Stimulated activated naive CD8-positive, alpha-beta T cell treated with anti-CD3 and anti-CD28 coated beads, Interleukin-15, Interleukin-2, amounts not matched to agents 100 ng/mL and 50 ng/mL, for 24 hours (primary cell): ENCODE results near the gene RAB11B.
A peak's percentile ranks its signal among the peaks of the same experiment; 100 is the strongest.
"Not testable (repeated sequence)": the region's sequence is repeated elsewhere in the genome, so short reads cannot be mapped to it uniquely, and the experiment has no call there.

Experiments used
- H3K27ac Mint-ChIP-seq: one replicate; pipeline ENCODE4 v1.8.0; 2021; ENCODE audit warnings: mild to moderate bottlenecking, mixed read lengths
- H3K27me3 Mint-ChIP-seq: one replicate; pipeline ENCODE4 v1.8.0; 2021; ENCODE audit warnings: mixed read lengths
- H3K36me3 Mint-ChIP-seq: one replicate; pipeline ENCODE4 v1.8.0; 2021; ENCODE audit warnings: low read depth, mixed read lengths
- H3K4me1 Mint-ChIP-seq: one replicate; pipeline ENCODE4 v1.8.0; 2021; ENCODE audit warnings: low read depth, mixed read lengths
- H3K4me3 Mint-ChIP-seq: one replicate; pipeline ENCODE4 v1.8.0; 2021; ENCODE audit warnings: mild to moderate bottlenecking, mixed read lengths
- H3K9me3 Mint-ChIP-seq: one replicate; pipeline ENCODE4 v1.8.0; 2021; ENCODE audit warnings: mixed read lengths

RAB11B gene

DNA sequence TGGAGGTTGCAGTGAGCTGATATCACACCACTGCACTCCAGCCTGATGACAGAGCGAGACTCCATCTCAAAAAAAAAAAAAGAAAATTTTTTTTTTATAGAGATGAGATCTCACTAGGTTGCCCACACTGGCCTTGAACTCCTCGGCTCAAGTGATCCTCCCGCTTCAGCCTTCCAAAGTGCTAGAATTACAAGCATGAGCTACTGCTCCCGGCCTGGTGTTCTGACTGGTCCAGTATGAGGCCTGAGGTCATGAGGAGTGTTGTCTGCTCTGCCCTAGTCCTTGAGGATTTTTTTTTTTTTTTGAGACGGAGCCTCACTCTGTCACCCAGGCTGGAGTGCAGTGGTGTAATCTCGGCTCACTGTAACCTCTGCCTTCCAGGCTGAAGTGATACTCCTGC lies 35.2 kb downstream of the RAB11B start:
- H3K27me3 Mint-ChIP-seq, H3K27ac Mint-ChIP-seq, H3K4me3 Mint-ChIP-seq, H3K36me3 Mint-ChIP-seq, H3K9me3 Mint-ChIP-seq, H3K4me1 Mint-ChIP-seq: not testable (repeated sequence)

DNA sequence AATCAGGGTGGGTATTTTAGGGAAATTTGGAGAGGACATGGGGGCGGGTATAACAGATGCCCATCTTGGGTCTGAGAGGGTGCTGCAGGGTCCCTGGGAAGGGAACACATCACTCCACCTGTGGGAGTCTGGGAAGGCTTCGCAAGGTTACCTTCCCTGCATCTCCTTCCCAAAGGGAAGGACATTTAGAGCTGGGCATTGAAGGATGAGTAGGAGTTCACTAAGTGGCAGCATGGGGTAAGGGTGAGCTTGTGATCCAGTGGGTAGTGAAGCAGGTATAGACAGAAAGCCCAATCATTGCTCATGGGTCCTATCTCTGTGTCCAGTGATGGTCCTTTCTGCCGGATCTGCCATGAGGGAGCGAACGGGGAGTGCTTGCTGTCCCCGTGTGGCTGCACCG lies 36.1 kb downstream of the RAB11B start:
- H3K4me3 Mint-ChIP-seq, result no peak overlapping the region

DNA sequence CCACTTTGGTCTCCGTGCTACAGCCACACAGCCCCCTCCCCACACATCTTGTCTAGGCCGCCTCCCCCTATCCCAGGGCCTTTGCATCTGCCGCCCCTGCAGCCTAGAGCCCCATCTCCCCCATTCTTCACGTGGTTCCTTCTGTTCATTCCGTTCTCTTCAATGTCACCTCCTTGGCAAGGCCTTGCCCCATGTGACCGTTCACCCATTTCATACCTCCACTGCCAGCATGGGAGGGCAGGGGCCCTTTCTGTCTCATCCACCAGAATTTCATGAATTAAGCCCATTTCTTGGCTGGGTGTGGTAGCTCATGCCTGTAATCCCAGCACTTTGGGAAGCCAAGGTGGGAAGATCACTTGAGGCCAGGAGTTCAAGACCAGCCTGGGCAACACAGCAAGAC lies 38.9 kb downstream of the RAB11B start:
- H3K27me3 Mint-ChIP-seq, result no peaks in the 10 kb centered on the region
- no peaks in the 10 kb centered on the region for H3K36me3 Mint-ChIP-seq
- H3K4me1 Mint-ChIP-seq, result no peaks in the 10 kb centered on the region
- H3K27ac Mint-ChIP-seq, result no peak overlapping the region
- no peak overlapping the region for H3K4me3 Mint-ChIP-seq
- H3K9me3 Mint-ChIP-seq, result no peaks in the 10 kb centered on the region

More for the DNA sequence above, 36.1 kb downstream of the RAB11B start:
- no peak overlapping the region for H3K27ac Mint-ChIP-seq
- peaks cover 6% of the 10 kb centered on the region for H3K36me3 Mint-ChIP-seq
- H3K9me3 Mint-ChIP-seq, result no peaks in the 10 kb centered on the region
- H3K4me1 Mint-ChIP-seq, result no peaks in the 10 kb centered on the region
- H3K27me3 Mint-ChIP-seq, result no peaks in the 10 kb centered on the region

DNA sequence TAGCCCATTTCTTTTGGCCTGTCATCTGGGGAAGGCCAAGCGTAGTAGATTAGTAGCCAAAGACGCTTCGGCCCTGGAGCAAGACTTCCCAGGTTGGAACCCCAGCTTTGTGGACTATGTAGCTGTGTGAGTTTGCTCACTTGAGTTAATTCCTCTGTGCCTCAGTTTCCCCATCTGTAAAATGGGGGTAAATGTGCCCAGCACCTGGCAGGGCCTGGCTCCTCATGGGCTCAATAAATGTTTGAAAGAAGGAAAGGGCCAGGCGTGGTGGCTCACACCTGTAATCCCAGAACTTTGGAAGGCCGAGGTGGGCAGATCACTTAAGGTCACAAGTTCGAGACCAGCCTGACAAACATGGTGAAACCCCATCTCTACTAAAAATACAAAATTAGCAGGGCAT lies 39.7 kb downstream of the RAB11B start:
- H3K4me3 Mint-ChIP-seq, result no peak overlapping the region
- H3K4me1 Mint-ChIP-seq, result no peaks in the 10 kb centered on the region
- H3K27me3 Mint-ChIP-seq, result no peaks in the 10 kb centered on the region
- no peaks in the 10 kb centered on the region for H3K9me3 Mint-ChIP-seq
- no peak overlapping the region for H3K27ac Mint-ChIP-seq
- no peaks in the 10 kb centered on the region for H3K36me3 Mint-ChIP-seq

DNA sequence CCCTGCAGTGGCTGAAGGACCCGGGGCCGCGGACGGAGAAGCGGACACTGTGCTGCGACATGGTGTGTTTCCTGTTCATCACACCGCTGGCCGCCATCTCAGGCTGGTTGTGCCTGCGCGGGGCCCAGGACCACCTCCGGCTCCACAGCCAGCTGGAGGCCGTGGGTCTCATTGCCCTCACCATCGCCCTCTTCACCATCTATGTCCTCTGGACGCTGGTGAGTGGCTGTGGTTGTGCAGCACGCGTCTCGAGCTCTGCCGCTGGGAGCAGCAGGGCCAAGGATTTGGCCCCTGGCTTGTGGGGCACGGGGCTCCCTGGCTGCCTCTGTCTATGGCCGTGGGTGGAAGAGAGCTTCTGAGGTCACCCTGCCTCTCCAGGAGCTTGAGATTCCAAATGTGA lies 40.5 kb downstream of the RAB11B start:
- H3K9me3 Mint-ChIP-seq, result no peaks in the 10 kb centered on the region
- H3K4me3 Mint-ChIP-seq, result no peak overlapping the region
- H3K4me1 Mint-ChIP-seq, result no peaks in the 10 kb centered on the region
- no peaks in the 10 kb centered on the region for H3K36me3 Mint-ChIP-seq
- H3K27me3 Mint-ChIP-seq, result no peaks in the 10 kb centered on the region
- no peak overlapping the region for H3K27ac Mint-ChIP-seq

DNA sequence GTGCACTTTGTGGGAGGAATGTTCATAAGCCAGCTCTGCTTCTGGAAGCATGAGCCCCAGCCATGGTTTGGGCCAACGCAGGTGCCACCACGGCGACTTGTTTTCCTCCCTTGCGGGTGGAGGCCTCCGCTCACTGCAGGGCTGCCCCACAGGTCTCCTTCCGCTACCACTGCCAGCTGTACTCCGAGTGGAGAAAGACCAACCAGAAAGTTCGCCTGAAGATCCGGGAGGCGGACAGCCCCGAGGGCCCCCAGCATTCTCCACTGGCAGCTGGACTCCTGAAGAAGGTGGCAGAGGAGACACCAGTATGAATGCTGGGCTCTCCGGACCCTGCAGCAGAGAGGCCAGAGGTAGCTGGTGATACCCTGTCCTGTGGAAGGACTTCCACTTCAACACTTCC lies 48.1 kb downstream of the RAB11B start:
- no peaks in the 10 kb centered on the region for H3K9me3 Mint-ChIP-seq
- H3K27me3 Mint-ChIP-seq, result no peaks in the 10 kb centered on the region
- no peak overlapping the region for H3K27ac Mint-ChIP-seq
- peaks cover 5% of the 10 kb centered on the region for H3K4me1 Mint-ChIP-seq
- H3K36me3 Mint-ChIP-seq, result no peaks in the 10 kb centered on the region
- no peak overlapping the region for H3K4me3 Mint-ChIP-seq

DNA sequence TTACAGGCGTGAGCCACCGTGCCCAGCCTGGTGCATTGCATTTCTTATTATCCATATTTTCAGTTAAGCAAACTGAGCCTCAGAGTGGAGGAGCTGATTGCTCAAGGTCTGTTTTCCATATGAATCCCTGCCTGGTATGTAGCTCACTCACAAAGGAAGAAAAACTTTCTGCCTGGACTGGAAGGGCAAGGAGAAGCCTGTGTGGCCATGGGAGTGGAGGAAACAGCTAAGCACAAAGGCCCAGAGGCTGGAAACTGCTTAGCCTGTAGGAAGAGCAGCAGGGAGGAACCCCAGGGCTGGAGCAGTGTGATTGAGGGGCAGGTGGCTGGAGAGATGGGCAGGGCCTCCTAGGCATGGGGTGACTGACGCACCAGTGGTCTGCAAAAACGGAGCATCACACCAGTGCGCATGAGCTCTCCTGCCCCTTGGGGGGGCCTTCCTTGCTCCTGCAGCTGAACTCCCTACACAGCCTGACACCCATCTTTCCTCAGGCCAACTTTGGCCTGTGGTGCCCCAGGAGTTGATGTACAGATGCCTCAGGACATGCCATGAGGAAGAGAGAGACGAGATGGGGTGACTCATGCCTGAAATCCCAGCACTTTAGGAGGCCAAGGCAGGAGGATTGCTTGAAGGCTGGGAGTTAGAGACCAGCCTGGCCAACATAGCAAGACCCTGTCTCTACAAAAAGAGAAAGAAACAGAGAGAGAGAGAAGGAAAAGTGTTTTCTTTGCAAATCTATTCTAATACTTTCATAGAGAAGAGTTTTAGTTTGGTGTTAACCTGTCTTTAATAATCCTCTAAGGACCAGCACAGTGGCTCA lies 51.8 kb downstream of the RAB11B start:
- no peak overlapping the region for H3K4me3 Mint-ChIP-seq
- peaks cover 18% of the 10 kb centered on the region for H3K36me3 Mint-ChIP-seq
- peaks cover 26% of the 10 kb centered on the region for H3K4me1 Mint-ChIP-seq
- no peaks in the 10 kb centered on the region for H3K9me3 Mint-ChIP-seq
- H3K27ac Mint-ChIP-seq, result no peak overlapping the region
- H3K27me3 Mint-ChIP-seq, result no peaks in the 10 kb centered on the region

DNA sequence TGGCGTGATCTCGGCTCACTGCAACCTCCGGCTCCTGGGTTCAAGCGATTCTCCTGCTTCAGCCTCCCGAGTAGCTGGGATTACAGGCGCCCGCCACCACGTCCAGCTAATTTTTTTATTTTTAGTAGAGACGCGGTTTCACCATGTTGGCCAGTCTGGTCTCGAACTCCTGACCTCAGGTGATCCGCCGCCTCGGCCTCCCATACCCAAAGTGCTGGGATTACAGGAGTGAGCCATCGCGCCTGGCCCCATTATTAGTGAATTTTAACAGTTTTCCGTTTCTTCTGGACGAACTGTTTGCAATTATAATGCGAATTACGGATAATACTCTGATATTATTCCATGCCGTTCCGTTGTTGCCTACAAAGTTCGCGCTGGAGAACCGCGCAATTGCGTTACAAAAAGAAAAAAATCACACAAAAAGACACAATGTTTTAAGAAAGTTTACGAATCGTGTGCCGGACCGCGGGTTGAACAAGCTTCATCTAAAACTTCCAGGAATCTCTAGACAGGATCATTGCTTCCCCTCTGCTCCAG lies 54.0 kb downstream of the RAB11B start:
- Mint-ChIP-seq H3K27ac (peak overlapping the region; percentile 99), H3K4me1 (peaks cover 48% of the 10 kb centered on the region), H3K36me3 (peaks cover 34% of the 10 kb centered on the region), H3K4me3 (peak overlapping the region; percentile 85)
- H3K9me3 Mint-ChIP-seq, H3K27me3 Mint-ChIP-seq: not testable (repeated sequence)

DNA sequence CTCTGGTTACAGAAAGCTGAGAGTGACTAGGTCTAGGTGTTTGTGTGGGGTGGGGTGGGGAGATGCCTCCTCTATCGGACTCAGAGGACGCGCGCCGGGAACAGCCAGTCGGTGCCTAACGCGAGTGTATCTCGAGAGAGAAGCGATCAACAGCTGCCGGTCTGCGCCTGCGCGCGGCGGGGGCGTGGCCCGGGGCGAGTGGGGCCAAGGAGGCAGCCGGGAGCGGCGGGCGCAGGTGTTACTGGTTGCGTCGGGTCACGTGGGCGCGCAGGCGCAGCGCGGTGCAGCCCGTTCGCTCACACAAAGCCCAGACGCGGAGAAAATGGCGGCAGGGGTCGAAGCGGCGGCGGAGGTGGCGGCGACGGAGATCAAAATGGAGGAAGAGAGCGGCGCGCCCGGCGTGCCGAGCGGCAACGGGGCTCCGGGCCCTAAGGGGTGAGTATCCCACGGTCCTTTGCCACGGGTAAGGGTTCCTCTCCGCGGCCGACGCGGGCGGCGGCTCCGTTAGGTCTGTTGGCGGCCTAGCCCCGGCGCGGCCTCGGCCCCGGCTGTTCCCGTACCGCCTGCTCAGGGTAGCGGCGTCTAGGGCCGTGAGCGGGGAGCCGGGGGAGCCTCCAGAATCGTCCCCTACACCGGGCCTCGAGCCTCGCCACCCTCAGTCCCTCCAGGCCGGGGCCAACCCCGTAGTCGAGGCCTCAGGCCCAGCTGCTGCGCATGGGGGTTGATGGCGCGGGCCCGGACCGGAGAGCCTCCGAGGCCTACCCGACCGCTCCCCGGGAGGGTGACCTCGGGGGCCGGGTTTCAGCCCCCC lies 54.7 kb downstream of the RAB11B start, which contains the start of gene HNRNPM:
Gene HNRNPM, plus strand, starts transcription at position 299 of the 811 bp plus-strand sequence. Its CDS starts 24 bp downstream, at position 323.
- peaks cover 52% of the 10 kb centered on the region for H3K4me1 Mint-ChIP-seq
- no peaks in the 10 kb centered on the region for H3K9me3 Mint-ChIP-seq
- peaks cover 36% of the 10 kb centered on the region for H3K36me3 Mint-ChIP-seq
- peak within 1 kb of the TSS; percentile 99 for H3K27ac Mint-ChIP-seq
- peak within 1 kb of the TSS; percentile 85 for H3K4me3 Mint-ChIP-seq
- H3K27me3 Mint-ChIP-seq, result no peaks in the 10 kb centered on the region

DNA sequence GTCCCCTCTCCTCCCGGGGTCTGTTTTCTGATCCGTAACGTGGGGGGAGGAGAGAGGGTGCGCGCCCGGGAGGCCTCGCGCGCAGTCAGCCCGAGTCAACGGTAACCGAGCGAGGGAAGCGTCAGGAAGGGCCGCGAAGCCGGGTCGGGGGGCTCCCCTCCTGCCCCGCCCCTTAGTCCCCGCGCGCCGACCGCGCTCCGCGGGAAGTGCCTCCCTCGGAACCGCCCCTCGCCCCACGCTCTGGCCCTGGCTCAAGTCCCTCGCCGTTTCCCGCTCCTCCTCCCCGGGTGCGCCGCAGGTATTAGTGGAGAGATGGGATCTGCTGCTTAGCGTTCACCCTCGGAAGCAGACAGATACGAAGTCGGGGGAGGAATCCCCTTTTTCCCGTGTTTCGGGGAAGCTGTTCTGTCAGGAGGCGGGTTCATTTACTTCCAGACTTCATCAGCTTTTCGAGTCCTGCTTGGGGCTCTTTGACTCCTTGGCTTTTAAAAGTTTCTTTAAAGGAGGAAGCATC lies 55.4 kb downstream of the RAB11B start:
- Mint-ChIP-seq H3K27me3 (no peaks in the 10 kb centered on the region), H3K27ac (peak overlapping the region; percentile 90), H3K9me3 (no peaks in the 10 kb centered on the region), H3K36me3 (peaks cover 40% of the 10 kb centered on the region), H3K4me3 (peak overlapping the region; percentile 85), H3K4me1 (peaks cover 57% of the 10 kb centered on the region)

DNA sequence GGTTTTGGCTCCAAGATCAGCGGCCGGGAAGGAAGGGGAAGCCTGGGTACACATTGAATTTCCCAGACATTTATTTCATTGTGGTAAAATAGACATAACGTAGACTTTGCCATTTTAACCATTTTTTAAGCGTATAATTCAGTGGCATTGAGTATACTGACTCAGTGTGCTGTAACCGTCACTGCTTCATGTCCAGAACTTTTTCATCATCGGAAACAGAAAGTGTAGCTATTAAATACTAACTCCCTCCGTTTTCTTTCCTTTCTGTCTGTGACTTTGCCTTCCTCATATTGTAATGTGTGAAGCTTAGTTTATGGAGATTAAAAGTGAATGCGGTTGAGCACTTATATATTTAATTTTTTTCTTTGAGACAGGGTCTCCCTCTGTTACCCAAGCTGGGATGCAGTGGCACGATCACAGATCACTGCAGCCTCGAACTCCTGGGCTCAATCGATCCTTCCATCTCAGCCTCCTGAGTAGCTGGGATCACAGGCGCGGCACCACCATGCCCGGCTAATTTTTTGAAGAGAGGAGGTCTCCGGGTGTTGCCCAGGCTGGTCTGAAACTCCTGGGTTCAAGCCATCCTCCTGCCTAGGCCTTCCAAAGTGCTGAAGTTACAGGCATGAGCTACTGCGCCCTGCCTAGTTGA lies 56.0 kb downstream of the RAB11B start:
- Mint-ChIP-seq H3K4me1 (peaks cover 60% of the 10 kb centered on the region), H3K36me3 (peaks cover 40% of the 10 kb centered on the region), H3K27me3 (no peaks in the 10 kb centered on the region), H3K27ac (peak overlapping the region; percentile 90), H3K4me3 (peak overlapping the region; percentile 85), H3K9me3 (no peaks in the 10 kb centered on the region)

DNA sequence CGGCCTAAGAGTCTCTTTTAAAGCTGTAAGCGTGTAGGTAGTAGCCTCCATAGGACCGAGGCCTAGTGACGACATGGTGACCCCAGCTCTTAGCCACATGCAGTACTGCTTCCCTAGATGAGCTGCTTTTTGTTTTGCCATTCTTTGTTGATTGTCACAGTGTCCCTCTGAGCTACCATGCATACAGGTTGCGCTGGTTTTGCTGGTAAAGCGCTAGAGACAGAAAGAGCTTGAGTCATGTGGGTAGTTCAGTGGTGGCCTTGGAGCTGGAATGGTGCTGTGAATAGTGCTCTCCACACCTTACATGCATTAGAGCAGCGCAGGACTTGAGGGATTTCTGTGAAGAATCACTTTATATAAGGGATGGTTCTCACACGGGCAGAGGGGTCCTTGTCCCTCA lies 59.7 kb downstream of the RAB11B start:
- Mint-ChIP-seq H3K4me3 (peak overlapping the region; percentile 47), H3K36me3 (peaks cover 63% of the 10 kb centered on the region), H3K27ac (peak overlapping the region; percentile 65), H3K4me1 (peaks cover 85% of the 10 kb centered on the region), H3K27me3 (no peaks in the 10 kb centered on the region), H3K9me3 (no peaks in the 10 kb centered on the region)

DNA sequence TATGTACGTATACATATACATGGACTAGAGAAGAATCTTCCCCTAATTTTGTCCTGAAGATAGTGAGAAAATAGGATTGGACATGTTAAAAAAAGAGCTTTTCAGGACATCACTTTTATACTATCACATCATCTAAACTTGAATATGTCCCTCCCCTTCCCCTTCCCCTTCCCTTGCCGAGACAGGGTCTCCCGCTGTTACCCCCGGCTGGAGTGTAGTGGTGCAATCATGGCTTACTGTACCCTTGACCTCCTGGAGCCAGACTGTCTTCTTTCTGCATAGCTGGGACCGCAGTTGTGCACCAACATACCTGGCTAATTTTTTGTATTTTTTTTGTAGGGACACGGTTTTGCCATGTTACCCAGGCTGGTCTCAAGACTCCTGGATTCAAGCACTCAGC lies 61.2 kb downstream of the RAB11B start:
- Mint-ChIP-seq H3K4me3 (peak overlapping the region; percentile 35), H3K9me3 (no peaks in the 10 kb centered on the region), H3K27ac (no peak overlapping the region), H3K4me1 (peaks cover 85% of the 10 kb centered on the region), H3K36me3 (peaks cover 68% of the 10 kb centered on the region), H3K27me3 (no peaks in the 10 kb centered on the region)

DNA sequence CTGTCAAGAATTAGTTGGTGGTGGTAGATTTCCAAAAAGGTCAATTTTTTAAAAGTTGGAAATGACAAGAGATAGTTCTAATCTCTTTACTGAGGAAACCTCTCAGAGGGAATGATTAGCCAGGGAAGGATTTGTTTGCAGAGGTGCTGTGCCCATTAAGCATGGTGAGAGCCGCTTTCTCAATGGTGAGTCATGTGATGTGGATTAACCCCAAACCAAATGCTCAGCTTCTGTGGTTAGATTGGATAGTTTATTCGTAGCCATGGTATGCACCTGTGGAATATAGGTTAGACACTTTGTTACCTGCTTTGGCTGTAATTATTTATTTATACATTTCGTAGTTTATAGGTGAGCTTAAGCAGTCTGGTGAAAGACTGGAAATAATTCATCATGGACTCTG lies 61.7 kb downstream of the RAB11B start:
- Mint-ChIP-seq H3K4me3 (no peak overlapping the region), H3K27ac (no peak overlapping the region), H3K4me1 (peaks cover 85% of the 10 kb centered on the region), H3K27me3 (no peaks in the 10 kb centered on the region), H3K9me3 (no peaks in the 10 kb centered on the region), H3K36me3 (peaks cover 68% of the 10 kb centered on the region)
